HG02970 (cell line): ENCODE results near the gene TAF12.
"Not testable (repeated sequence)": the region's sequence is repeated elsewhere in the genome, so short reads cannot be mapped to it uniquely, and the experiment has no call there.

Experiments
- ATAC-seq: cut with Tn5 transposase; IDR thresholded peaks from one replicate; pipeline ENCODE4 v1.9.1; 2021; ENCODE audit warnings: mild to moderate bottlenecking, moderate library complexity, moderate number of reproducible peaks; ENCODE audit not compliant: unreplicated experiment, low FRiP score

TAF12 gene

GRCh38 chr1:28646040-28646439, 3.2 kb upstream of the TAF12 start:
- ATAC-seq = no peak

- not testable (repeated sequence) for ATAC-seq
Measured at GRCh38 chr1:28645406-28645805, 2.5 kb upstream of the TAF12 start.

GRCh38 chr1:28644494-28644893, 1.6 kb upstream of the TAF12 start:
- ATAC-seq = no peak

GRCh38 chr1:28642056-28642846, 616 bp downstream of the TAF12 start:
- peak; percentile 36 for ATAC-seq

GRCh38 chr1:28640766-28641165, 2.1 kb downstream of the TAF12 start:
- no peak for ATAC-seq

- no peak for ATAC-seq
Measured at GRCh38 chr1:28632560-28632959, 10.3 kb downstream of the TAF12 start.

- no peak for ATAC-seq
Measured at GRCh38 chr1:28631713-28632112, 11.2 kb downstream of the TAF12 start.

GRCh38 chr1:28613175-28613574, 29.7 kb downstream of the TAF12 start:
- no peak for ATAC-seq

- no peak for ATAC-seq
Measured at GRCh38 chr1:28606771-28607170, 36.1 kb downstream of the TAF12 start.

GRCh38 chr1:28604962-28605361, 37.9 kb downstream of the TAF12 start:
- no peak for ATAC-seq

GRCh38 chr1:28604411-28604810, 38.5 kb downstream of the TAF12 start:
- ATAC-seq = no peak

GRCh38 chr1:28602536-28603439, 40.1 kb downstream of the TAF12 start:
- no peak for ATAC-seq

- ATAC-seq = no peak
Measured at GRCh38 chr1:28601696-28602095, 41.2 kb downstream of the TAF12 start.

GRCh38 chr1:28596276-28596675, 46.6 kb downstream of the TAF12 start:
- not testable (repeated sequence) for ATAC-seq

GRCh38 chr1:28595412-28596191, 47.3 kb downstream of the TAF12 start:
- no peak for ATAC-seq

GRCh38 chr1:28594686-28595411, 48.0 kb downstream of the TAF12 start:
- ATAC-seq = not testable (repeated sequence)

- not testable (repeated sequence) for ATAC-seq
Measured at GRCh38 chr1:28593988-28594356, 48.9 kb downstream of the TAF12 start.

- ATAC-seq = peak; percentile 69
Measured at GRCh38 chr1:28592321-28593071, 50.4 kb downstream of the TAF12 start.

- peak; percentile 27 for ATAC-seq
Measured at GRCh38 chr1:28591708-28592320, 51.1 kb downstream of the TAF12 start, which contains the start of gene RAB42. Gene RAB42, plus strand, starts transcription at chr1:28592265. Its CDS starts 247 bp downstream, at chr1:28592512.
